ENCODE results near the gene POLR3C.
"Not testable (repeated sequence)": the region's sequence is repeated elsewhere in the genome, so short reads cannot be mapped to it uniquely, and the experiment has no call there.

Gene POLR3C

GRCh38 chr1:145795257-145795881, 28.6 kb upstream of the POLR3C start:
- no peak overlapping the region for H3K4me3 ChIP-seq (ENCODE audit: low read length)
- no peaks in the 10 kb centered on the region for H3K4me1 ChIP-seq (ENCODE audit: control insufficient read depth, low read depth, low read length)
- H3K9ac ChIP-seq (ENCODE audit: low read length) = no peak overlapping the region
- no peaks in the 10 kb centered on the region for H3K36me3 ChIP-seq (ENCODE audit: control insufficient read depth, low read depth, low read length)
- peaks cover 5% of the 10 kb centered on the region for H3K9me3 ChIP-seq (ENCODE audit: control insufficient read depth, low read depth, low read length)
- H3K27me3 ChIP-seq (ENCODE audit: control insufficient read depth, insufficient read depth, low read length) = no peaks in the 10 kb centered on the region
- no peak overlapping the region for H3K27ac ChIP-seq (ENCODE audit: low read length)

- H3K36me3 ChIP-seq (ENCODE audit: control insufficient read depth, low read depth, low read length) = no peaks in the 10 kb centered on the region
- no peaks in the 10 kb centered on the region for H3K27me3 ChIP-seq (ENCODE audit: control insufficient read depth, insufficient read depth, low read length)
- H3K9me3 ChIP-seq (ENCODE audit: control insufficient read depth, low read depth, low read length) = peaks cover 5% of the 10 kb centered on the region
- H3K4me1 ChIP-seq (ENCODE audit: control insufficient read depth, low read depth, low read length) = no peaks in the 10 kb centered on the region
- no peak overlapping the region for H3K4me3 ChIP-seq (ENCODE audit: low read length)
- no peak overlapping the region for H3K9ac ChIP-seq (ENCODE audit: low read length)
- H3K27ac ChIP-seq (ENCODE audit: low read length) = no peak overlapping the region
These were observed 27.2 kb upstream of the POLR3C start for GRCh38 chr1:145796753-145797152.

- no peaks in the 10 kb centered on the region for H3K4me1 ChIP-seq (ENCODE audit: control insufficient read depth, low read depth, low read length)
- no peaks in the 10 kb centered on the region for H3K36me3 ChIP-seq (ENCODE audit: control insufficient read depth, low read depth, low read length)
- H3K4me3 ChIP-seq (ENCODE audit: low read length) = no peak overlapping the region
- no peaks in the 10 kb centered on the region for H3K27me3 ChIP-seq (ENCODE audit: control insufficient read depth, insufficient read depth, low read length)
- no peak overlapping the region for H3K27ac ChIP-seq (ENCODE audit: low read length)
- H3K9me3 ChIP-seq (ENCODE audit: control insufficient read depth, low read depth, low read length) = peaks cover 5% of the 10 kb centered on the region
- H3K9ac ChIP-seq (ENCODE audit: low read length) = no peak overlapping the region
These were observed 24.2 kb upstream of the POLR3C start for GRCh38 chr1:145799806-145800205.

GRCh38 chr1:145804235-145805045, 19.6 kb upstream of the POLR3C start:
- H3K27me3 ChIP-seq (ENCODE audit: control insufficient read depth, insufficient read depth, low read length) = no peaks in the 10 kb centered on the region
- no peaks in the 10 kb centered on the region for H3K36me3 ChIP-seq (ENCODE audit: control insufficient read depth, low read depth, low read length)
- H3K27ac ChIP-seq (ENCODE audit: low read length) = no peak overlapping the region
- H3K4me3 ChIP-seq (ENCODE audit: low read length) = no peak overlapping the region
- no peak overlapping the region for H3K9ac ChIP-seq (ENCODE audit: low read length)
- no peaks in the 10 kb centered on the region for H3K9me3 ChIP-seq (ENCODE audit: control insufficient read depth, low read depth, low read length)
- H3K4me1 ChIP-seq (ENCODE audit: control insufficient read depth, low read depth, low read length) = peaks cover 6% of the 10 kb centered on the region

DNA sequence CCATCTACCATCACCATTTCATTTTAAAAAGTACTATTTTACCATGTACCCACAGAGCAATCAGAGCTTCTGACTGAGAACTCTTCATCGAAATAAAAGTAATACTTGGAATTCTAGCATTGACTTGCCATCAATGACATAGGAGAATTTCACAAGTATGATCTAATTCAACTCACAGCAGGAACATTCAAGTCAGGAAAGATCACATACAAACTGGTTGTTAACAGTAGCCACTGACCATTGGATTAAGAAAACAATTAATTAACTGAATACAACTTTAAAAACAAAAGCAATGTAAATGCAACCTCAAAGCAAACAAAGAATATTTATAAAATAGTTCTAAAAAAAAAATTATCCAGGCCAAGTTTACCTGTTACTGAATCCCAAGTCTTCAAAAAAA, 18.9 kb upstream of the POLR3C start:
- Histone ChIP-seq H3K4me1 (ENCODE audit: control insufficient read depth, low read depth, low read length) (peaks cover 6% of the 10 kb centered on the region), H3K27ac (ENCODE audit: low read length) (no peak overlapping the region), H3K9me3 (ENCODE audit: control insufficient read depth, low read depth, low read length) (no peaks in the 10 kb centered on the region), H3K4me3 (ENCODE audit: low read length) (no peak overlapping the region), H3K9ac (ENCODE audit: low read length) (no peak overlapping the region), H3K27me3 (ENCODE audit: control insufficient read depth, insufficient read depth, low read length) (no peaks in the 10 kb centered on the region), H3K36me3 (ENCODE audit: control insufficient read depth, low read depth, low read length) (no peaks in the 10 kb centered on the region)

DNA sequence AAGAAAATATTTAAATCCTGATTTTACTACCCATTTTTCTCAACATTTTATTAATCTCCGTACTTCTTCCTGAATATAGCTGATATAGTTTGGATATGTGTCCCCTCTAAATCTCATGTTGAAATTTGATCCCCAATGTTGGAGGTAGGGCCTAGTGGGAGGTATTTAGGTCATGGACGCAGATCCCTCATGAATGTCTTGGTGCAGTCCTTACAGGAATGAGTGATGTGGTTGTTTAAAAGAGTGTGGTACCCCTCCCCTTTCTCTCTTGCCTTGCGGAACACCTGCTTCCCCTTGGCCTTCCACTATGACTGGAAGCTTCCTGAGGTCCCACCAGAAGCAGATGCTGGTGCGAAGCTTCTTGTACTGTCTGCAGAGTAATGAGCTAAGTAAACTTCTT, 17.6 kb upstream of the POLR3C start:
- H3K27me3 ChIP-seq (ENCODE audit: control insufficient read depth, insufficient read depth, low read length) = no peaks in the 10 kb centered on the region
- no peak overlapping the region for H3K27ac ChIP-seq (ENCODE audit: low read length)
- H3K9ac ChIP-seq (ENCODE audit: low read length) = no peak overlapping the region
- H3K36me3 ChIP-seq (ENCODE audit: control insufficient read depth, low read depth, low read length) = no peaks in the 10 kb centered on the region
- peaks cover 6% of the 10 kb centered on the region for H3K4me1 ChIP-seq (ENCODE audit: control insufficient read depth, low read depth, low read length)
- no peak overlapping the region for H3K4me3 ChIP-seq (ENCODE audit: low read length)
- H3K9me3 ChIP-seq (ENCODE audit: control insufficient read depth, low read depth, low read length) = no peaks in the 10 kb centered on the region

DNA sequence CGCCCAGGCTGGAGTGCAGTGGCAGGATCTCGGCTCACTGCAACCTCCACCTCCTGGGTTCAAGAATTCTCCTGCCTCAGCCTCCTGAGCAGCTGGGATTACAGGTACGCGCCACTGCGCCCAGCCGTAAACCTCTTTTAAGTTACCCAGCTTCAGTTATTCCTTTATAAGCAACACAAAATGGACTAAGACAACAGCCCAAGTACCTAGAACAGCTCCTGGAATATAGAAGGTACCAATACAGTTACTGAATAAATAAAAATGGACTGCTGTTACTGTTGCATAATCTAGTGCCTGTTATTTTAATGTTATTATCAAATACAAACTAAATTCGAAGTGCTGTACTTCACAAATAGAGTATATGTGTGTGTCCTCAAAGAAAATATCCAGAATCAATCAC, 17.2 kb upstream of the POLR3C start:
- no peaks in the 10 kb centered on the region for H3K27me3 ChIP-seq (ENCODE audit: control insufficient read depth, insufficient read depth, low read length)
- H3K4me1 ChIP-seq (ENCODE audit: control insufficient read depth, low read depth, low read length) = peaks cover 6% of the 10 kb centered on the region
- no peak overlapping the region for H3K4me3 ChIP-seq (ENCODE audit: low read length)
- H3K9me3 ChIP-seq (ENCODE audit: control insufficient read depth, low read depth, low read length) = no peaks in the 10 kb centered on the region
- H3K36me3 ChIP-seq (ENCODE audit: control insufficient read depth, low read depth, low read length) = no peaks in the 10 kb centered on the region
- no peak overlapping the region for H3K27ac ChIP-seq (ENCODE audit: low read length)
- H3K9ac ChIP-seq (ENCODE audit: low read length) = no peak overlapping the region

DNA sequence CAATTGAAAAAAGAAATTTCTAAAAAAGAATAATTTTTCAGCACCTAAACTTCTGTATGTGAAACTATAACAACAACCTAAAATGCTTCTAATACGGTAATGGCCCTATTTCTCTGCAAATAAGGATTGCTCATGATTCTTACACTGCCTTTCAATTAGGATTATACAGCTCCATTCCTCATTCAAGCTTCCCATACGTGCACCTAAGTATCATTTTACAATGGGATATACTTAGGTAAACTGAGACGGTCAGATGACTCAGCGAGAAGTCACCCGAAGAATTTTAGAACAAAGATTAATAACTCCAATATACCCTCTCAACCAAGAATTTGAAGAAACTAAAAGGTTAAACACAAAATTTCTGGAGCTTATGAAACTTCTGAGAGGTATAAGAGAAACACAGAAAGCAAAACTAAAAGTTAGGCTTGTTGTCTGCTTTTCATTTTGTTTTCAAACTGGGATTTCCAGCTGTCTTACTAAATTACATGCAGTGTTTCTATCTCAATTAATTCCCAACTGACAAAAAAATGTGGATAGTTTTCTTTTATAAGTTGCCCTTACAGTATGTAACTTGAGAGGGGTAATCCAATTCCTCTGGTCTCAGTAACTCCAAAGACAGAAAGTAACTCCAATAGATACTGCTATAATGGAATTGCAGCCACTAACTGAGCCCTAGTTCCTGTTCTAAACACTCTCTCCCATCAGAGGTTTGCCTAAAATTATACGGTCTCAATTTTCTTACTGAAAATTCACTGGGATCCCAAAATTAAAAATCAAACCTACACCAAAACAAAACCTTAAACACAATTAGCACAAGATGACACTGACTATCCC, 10.8 kb upstream of the POLR3C start:
- not testable (repeated sequence) for H3K4me3 ChIP-seq (ENCODE audit: low read length); H3K36me3 ChIP-seq (ENCODE audit: control insufficient read depth, low read depth, low read length); H3K27ac ChIP-seq (ENCODE audit: low read length); H3K9me3 ChIP-seq (ENCODE audit: control insufficient read depth, low read depth, low read length); H3K4me1 ChIP-seq (ENCODE audit: control insufficient read depth, low read depth, low read length); H3K9ac ChIP-seq (ENCODE audit: low read length); H3K27me3 ChIP-seq (ENCODE audit: control insufficient read depth, insufficient read depth, low read length)

DNA sequence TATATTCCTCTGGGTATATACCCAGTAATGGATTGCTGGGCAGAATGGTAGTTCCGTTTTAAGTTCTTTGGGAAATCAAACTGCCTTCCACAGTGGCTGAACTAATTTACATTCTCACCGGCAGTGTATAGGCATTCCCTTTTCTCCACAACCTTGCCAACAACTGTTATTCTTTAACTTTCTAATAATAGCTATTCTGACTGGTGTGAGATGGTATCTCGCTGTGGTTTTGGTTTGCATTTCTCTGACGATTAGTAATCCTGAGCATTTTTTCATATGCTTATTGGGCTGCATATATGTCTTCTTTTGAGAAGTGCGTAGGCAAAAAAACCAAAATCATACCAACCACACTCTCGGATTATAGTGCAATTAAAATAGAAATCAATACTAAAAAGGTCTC, 5.9 kb upstream of the POLR3C start:
- not testable (repeated sequence) for H3K27ac ChIP-seq (ENCODE audit: low read length); H3K36me3 ChIP-seq (ENCODE audit: control insufficient read depth, low read depth, low read length); H3K4me1 ChIP-seq (ENCODE audit: control insufficient read depth, low read depth, low read length); H3K9me3 ChIP-seq (ENCODE audit: control insufficient read depth, low read depth, low read length); H3K4me3 ChIP-seq (ENCODE audit: low read length); H3K27me3 ChIP-seq (ENCODE audit: control insufficient read depth, insufficient read depth, low read length); H3K9ac ChIP-seq (ENCODE audit: low read length)

GRCh38 chr1:145822779-145823331, 1.1 kb upstream of the POLR3C start:
- not testable (repeated sequence) for H3K9ac ChIP-seq (ENCODE audit: low read length); H3K4me3 ChIP-seq (ENCODE audit: low read length); H3K27me3 ChIP-seq (ENCODE audit: control insufficient read depth, insufficient read depth, low read length); H3K27ac ChIP-seq (ENCODE audit: low read length); H3K9me3 ChIP-seq (ENCODE audit: control insufficient read depth, low read depth, low read length); H3K4me1 ChIP-seq (ENCODE audit: control insufficient read depth, low read depth, low read length)
- peaks cover 18% of the 10 kb centered on the region for H3K36me3 ChIP-seq (ENCODE audit: control insufficient read depth, low read depth, low read length)

- peak overlapping the region; percentile 90 for H3K9ac ChIP-seq (ENCODE audit: low read length)
- H3K36me3 ChIP-seq (ENCODE audit: control insufficient read depth, low read depth, low read length) = peaks cover 34% of the 10 kb centered on the region
- no peaks in the 10 kb centered on the region for H3K4me1 ChIP-seq (ENCODE audit: control insufficient read depth, low read depth, low read length)
- H3K27me3 ChIP-seq (ENCODE audit: control insufficient read depth, insufficient read depth, low read length) = no peaks in the 10 kb centered on the region
- H3K27ac ChIP-seq (ENCODE audit: low read length) = peak overlapping the region; percentile 85
- peak overlapping the region; percentile 100 for H3K4me3 ChIP-seq (ENCODE audit: low read length)
- H3K9me3 ChIP-seq (ENCODE audit: control insufficient read depth, low read depth, low read length) = no peaks in the 10 kb centered on the region
These were observed 471 bp downstream of the POLR3C start for GRCh38 chr1:145824499-145824842.
